Vagina (tissue), 2 donors: ENCODE results near the gene TFPT. TPM values are rescaled to one million over a fixed set of nuclear protein-coding genes. Genes with fewer than 3 reads are reported as not detected.
A peak's percentile ranks its signal among the peaks of the same experiment; 100 is the strongest.
"Not testable (repeated sequence)": the region's sequence is repeated elsewhere in the genome, so short reads cannot be mapped to it uniquely, and the experiment has no call there.

ENCODE experiments used
- DNase-seq, 2 donors: peaks; one replicate each; pipeline ENCODE4 v3.0.0-alpha.2; 2017; ENCODE audit errors: extremely low spot score in 2 of 2
- H3K27ac ChIP-seq: fragments of 200-600 bp; sonication (generic); one replicate; pipeline ENCODE4 v1.5.1; 2019
- H3K27me3 ChIP-seq: fragments of 200-600 bp; sonication (generic); one replicate; pipeline ENCODE4 v1.5.1; 2019
- H3K36me3 ChIP-seq, 2 donors: fragments of 200-600 bp; sonication (generic); one replicate each; pipeline ENCODE4 v1.5.1; 2017 to 2019
- H3K4me1 ChIP-seq: fragments of 200-600 bp; sonication (generic); one replicate; pipeline ENCODE4 v1.5.1; 2019
- H3K4me3 ChIP-seq, 2 donors: fragments of 200-600 bp; sonication (generic); 1 replicate in 1 of 2; 2 replicates in 1 of 2; pipeline ENCODE4 v1.5.1; 2016 to 2019
- H3K9me3 ChIP-seq: fragments of 200-600 bp; sonication (generic); one replicate; pipeline ENCODE4 v1.5.1; 2019
- POLR2A ChIP-seq, 2 donors: fragments of 450-650 bp; IDR thresholded peaks; one replicate each; pipeline ENCODE4 v1.6.1; 2017; ENCODE audit warnings: antibody characterized with exemption in 2 of 2, mild to moderate bottlenecking in 2 of 2, moderate library complexity in 2 of 2
- POLR2AphosphoS5 ChIP-seq, 2 donors: sonication (generic); formaldehyde crosslinking; IDR thresholded peaks; one replicate each; pipeline ENCODE4 v1.9.0; 2017; ENCODE audit warnings: antibody characterized with exemption in 2 of 2, mild to moderate bottlenecking in 2 of 2, low read depth in 1 of 2; ENCODE audit not compliant: insufficient read depth in 1 of 2
- intact Hi-C: fragments of 100-400 bp; cut with DNase I; formaldehyde crosslinking; loops from one replicate; pipeline ENCODE4 v1.15.1; 2023
- total RNA-seq: library from RNA; depleted of rRNA; stranded (reverse); fragments of >200 nt; gene quantifications from one replicate; pipeline ENCODE4 v1.2.3, GENCODE V29; 2016
- TF ChIP-seq, protein P1 (sequence below), 3 experiments: fragments of 450-650 bp in 2 of 3; fragments of 200-600 bp in 1 of 3; sonication (generic) in 1 of 3; IDR thresholded peaks; one replicate each; pipeline ENCODE4 v1.5.1; 2017 to 2019; ENCODE audit warnings: antibody characterized with exemption in 3 of 3, mild to moderate bottlenecking in 2 of 3, moderate library complexity in 2 of 3

Gene TFPT
- total RNA-seq, 1 donor from 2014 or later, result 13.0 TPM

DNA sequence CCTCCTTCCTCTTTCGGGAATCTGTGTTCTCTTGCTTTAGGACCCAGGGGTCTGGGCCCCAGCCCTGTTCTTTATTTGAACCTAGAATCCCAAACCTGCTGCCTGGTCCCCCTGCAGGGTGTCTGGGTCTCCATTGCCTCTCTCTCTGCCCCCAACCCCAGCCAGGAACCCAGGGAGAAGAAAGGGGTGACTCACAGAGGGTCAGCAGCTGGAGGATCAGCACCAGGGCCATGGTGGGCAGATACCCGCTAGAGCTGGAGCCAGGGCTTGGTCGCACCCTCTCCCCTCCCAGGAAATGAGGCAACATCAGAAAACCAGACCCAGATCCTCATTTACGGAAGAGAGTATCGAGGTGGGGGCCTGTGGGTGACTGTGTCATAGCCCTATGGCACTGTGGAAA, 14.9 kb downstream of the TFPT start, which contains the start of gene OSCAR:
Gene OSCAR, minus strand, starts transcription at position 243 of the 400 bp plus-strand sequence. Its CDS starts 11 bp downstream, at position 232.
- H3K27ac ChIP-seq, result no peak within 1 kb of the TSS
- H3K4me1 ChIP-seq, result peaks cover 29% of the 10 kb centered on the region
- intact Hi-C loops, result no loop called here
- H3K36me3 ChIP-seq, result no peaks in the 10 kb centered on the region
- no peak within 1 kb of the TSS for H3K4me3 ChIP-seq
- TF ChIP-seq, protein P1, sequence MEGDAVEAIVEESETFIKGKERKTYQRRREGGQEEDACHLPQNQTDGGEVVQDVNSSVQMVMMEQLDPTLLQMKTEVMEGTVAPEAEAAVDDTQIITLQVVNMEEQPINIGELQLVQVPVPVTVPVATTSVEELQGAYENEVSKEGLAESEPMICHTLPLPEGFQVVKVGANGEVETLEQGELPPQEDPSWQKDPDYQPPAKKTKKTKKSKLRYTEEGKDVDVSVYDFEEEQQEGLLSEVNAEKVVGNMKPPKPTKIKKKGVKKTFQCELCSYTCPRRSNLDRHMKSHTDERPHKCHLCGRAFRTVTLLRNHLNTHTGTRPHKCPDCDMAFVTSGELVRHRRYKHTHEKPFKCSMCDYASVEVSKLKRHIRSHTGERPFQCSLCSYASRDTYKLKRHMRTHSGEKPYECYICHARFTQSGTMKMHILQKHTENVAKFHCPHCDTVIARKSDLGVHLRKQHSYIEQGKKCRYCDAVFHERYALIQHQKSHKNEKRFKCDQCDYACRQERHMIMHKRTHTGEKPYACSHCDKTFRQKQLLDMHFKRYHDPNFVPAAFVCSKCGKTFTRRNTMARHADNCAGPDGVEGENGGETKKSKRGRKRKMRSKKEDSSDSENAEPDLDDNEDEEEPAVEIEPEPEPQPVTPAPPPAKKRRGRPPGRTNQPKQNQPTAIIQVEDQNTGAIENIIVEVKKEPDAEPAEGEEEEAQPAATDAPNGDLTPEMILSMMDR (IDR thresholded peaks at IDR 0.05), result no peak
- no peak for TF ChIP-seq POLR2A (IDR thresholded peaks at IDR 0.05)
- no peak for TF ChIP-seq POLR2AphosphoS5 (IDR thresholded peaks at IDR 0.05; ENCODE audit: insufficient read depth in 1 of 2, low read depth in 1 of 2)
- DNase-seq, result no peak
- no peaks in the 10 kb centered on the region for H3K27me3 ChIP-seq
- no peaks in the 10 kb centered on the region for H3K9me3 ChIP-seq

DNA sequence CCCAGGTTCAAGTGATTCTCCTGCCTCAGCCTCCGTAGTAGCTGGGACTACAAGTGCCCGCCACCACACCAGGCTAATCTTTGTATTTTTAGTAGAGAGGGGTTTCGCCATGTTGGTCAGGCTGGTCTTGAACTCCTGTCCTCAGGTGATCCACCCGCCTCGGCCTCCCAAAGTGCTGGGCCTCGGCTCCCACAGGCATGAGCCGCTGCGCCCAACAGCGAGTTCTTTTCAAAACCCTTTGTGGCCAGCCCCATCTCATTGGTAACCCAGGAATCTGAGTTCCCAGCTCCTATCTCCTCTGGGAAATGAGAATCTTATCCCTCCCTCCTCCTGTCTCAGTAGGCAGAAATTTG, 15.6 kb downstream of the TFPT start:
- H3K36me3 ChIP-seq, DNase-seq, H3K27me3 ChIP-seq, H3K4me3 ChIP-seq, H3K27ac ChIP-seq, H3K9me3 ChIP-seq, intact Hi-C loops: not testable (repeated sequence)
- H3K4me1 ChIP-seq, result peaks cover 33% of the 10 kb centered on the region

DNA sequence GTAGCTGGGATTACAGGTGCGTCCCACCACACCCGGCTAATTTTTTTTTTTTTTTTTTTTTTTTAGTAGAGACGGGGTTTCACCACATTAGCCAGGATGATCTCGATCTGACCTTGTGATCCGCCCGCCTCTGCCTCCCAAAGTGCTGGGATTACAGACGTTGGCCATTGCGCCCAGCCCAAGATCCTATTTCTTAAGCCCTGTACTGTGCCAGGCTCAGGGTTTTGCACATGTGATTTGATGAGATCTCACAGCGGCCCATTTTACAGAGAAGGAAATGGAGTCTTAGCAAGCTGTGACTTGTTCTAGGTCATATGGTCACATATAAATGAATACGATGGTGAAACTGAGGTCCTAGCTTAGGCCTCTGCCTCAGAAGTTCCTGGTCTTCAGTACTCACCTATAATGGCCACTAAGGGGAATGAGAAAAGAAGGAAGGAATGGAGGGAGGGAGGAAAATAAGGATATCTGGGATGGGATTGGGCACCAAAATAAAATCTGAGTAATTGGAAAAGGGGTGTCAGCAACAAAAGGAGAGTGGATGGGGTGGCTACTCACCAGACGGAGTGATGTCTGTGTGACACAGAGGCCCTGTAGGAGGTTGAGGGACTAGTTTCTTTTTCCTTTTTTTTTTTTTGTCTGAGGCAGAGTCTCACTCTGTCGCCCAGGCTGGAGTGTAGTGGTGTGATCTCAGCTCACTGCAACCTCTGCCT, 16.1 kb downstream of the TFPT start:
- Histone ChIP-seq H3K4me1 (peaks cover 32% of the 10 kb centered on the region), H3K36me3 (no peaks in the 10 kb centered on the region)

DNA sequence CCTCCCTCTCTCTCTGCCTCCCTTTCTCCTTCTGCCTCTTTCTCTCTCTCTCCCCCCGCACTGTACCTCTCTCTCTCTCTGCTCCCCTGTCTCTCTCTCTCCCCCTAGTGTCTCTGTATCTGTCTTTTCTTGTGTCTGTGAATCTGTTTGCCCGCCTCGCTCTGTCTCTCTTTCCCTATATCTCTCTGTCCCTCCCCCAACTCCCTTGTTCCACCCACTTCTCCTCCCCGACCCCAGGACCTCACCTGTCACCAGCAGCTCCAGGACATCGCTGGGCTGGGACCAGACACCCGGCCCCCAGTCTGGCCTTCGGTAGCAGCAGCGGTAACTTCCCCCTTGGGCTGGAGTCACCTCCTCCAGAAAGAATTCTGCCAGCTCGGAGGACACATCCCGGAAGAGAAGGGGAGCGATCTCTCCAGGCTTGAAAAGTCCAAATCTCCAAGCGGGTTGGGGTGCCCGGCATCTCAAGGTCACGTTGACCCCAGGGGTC, 18.8 kb downstream of the TFPT start:
- no peaks in the 10 kb centered on the region for H3K36me3 ChIP-seq
- H3K9me3 ChIP-seq, result no peaks in the 10 kb centered on the region
- no peaks in the 10 kb centered on the region for H3K27me3 ChIP-seq
- peak overlapping the region; percentile 72 for H3K27ac ChIP-seq
- DNase-seq, result no peak
- TF ChIP-seq, protein P1 (IDR thresholded peaks at IDR 0.05), result no peak
- no peak for TF ChIP-seq POLR2A (IDR thresholded peaks at IDR 0.05)
- no peak for TF ChIP-seq POLR2AphosphoS5 (IDR thresholded peaks at IDR 0.05; ENCODE audit: insufficient read depth in 1 of 2, low read depth in 1 of 2)
- H3K4me1 ChIP-seq, result peaks cover 13% of the 10 kb centered on the region
- intact Hi-C loops, result no loop called here
- peak overlapping the region; percentile 38 to 44 for H3K4me3 ChIP-seq

More for the DNA sequence above, 16.1 kb downstream of the TFPT start:
- TF ChIP-seq, protein P1 (IDR thresholded peaks at IDR 0.05), result no peak
- TF ChIP-seq POLR2AphosphoS5 (IDR thresholded peaks at IDR 0.05; ENCODE audit: insufficient read depth in 1 of 2, low read depth in 1 of 2) (no peak), POLR2A (IDR thresholded peaks at IDR 0.05) (no peak)
- intact Hi-C loops, result no loop called here
- no peak overlapping the region for H3K27ac ChIP-seq
- no peaks in the 10 kb centered on the region for H3K27me3 ChIP-seq
- no peaks in the 10 kb centered on the region for H3K9me3 ChIP-seq
- no peak overlapping the region for H3K4me3 ChIP-seq
- no peak for DNase-seq

DNA sequence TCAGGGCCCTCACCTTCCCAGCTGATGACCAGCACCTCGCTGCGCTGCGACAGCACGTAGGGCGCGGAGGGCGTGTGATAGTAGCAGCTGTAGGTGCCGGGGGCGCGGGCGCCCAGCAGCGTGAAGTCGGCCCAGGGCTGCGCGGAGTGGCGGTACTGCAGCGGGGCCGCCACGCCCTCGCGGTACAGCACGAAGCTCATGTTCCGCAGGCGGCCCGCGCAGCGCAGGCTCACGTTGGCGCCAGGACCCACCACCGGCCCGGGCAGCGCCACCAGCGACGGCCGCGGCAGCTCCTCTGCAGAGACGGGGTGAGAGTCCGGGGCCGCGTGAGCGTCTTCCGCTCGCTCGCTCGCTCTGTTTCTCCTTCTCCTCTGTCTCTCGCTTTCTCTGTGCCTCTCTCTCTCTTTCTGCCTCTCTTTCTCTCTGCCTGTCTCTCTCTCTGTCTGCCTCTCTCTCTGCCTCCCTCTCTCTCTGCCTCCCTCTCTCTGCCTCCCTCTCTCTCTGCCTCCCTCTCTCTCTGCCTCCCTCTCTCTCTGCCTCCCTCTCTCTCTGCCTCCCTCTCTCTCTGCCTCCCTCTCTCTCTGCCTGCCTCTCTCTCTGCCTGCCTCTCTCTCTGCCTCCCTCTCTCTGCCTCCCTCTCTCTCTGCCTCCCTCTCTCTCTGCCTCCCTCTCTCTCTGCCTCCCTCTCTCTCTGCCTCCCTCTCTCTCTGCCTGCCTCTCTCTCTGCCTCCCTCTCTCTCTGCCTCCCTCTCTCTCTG, 19.4 kb downstream of the TFPT start:
- Histone ChIP-seq H3K4me1 (peaks cover 13% of the 10 kb centered on the region), H3K4me3 (peak overlapping the region; percentile 38 to 44), H3K27ac (peak overlapping the region; percentile 72)
- H3K27me3 ChIP-seq, intact Hi-C loops, DNase-seq, H3K9me3 ChIP-seq, H3K36me3 ChIP-seq: not testable (repeated sequence)
